Measurements from ENCODE around the gene APOM. TPM values are rescaled to one million over a fixed set of nuclear protein-coding genes. Genes with fewer than 3 reads are reported as not detected.

The APOM gene
- total and polyA plus RNA-seq, 7 experiments from 2014 or later: 0.78 to 5.0 (median 3.6) TPM

GRCh38 chr6:31614684-31615578 lies 40.8 kb upstream of the APOM start, which contains the start of gene AIF1:
Gene AIF1 (plus strand): TSS chr6:31615234. CDS start chr6:31615330, 96 bp downstream.
- Histone ChIP-seq H3K4me3 (ENCODE audit: low read length) (peak within 1 kb of the TSS; percentile 59), H3K36me3 (ENCODE audit: control insufficient read depth in 2 of 3, insufficient read depth in 3 of 3, low read length in 3 of 3) (no peaks in the 10 kb centered on the region), H3K4me1 (ENCODE audit: control insufficient read depth in 2 of 2, insufficient read depth in 2 of 2, low read length in 2 of 2) (peaks cover 3 to 26% of the 10 kb centered on the region in 2 donors), H3K9me3 (ENCODE audit: control insufficient read depth in 2 of 3, low read length in 3 of 3) (no peaks in the 10 kb centered on the region), H3K27ac (ENCODE audit: low read depth, low read length) (peak within 1 kb of the TSS; percentile 70), H3K27me3 (ENCODE audit: control insufficient read depth in 2 of 2, insufficient read depth in 2 of 2, low read length in 2 of 2) (no peaks in the 10 kb centered on the region)
- H3K9me3 Mint-ChIP-seq: peaks cover 0 to 1% (median 0%) of the 10 kb centered on the region in 11 donors
- intact Hi-C loops (cut with micrococcal nuclease): no loop called here
- peaks cover 0 to 12% (median 0%) of the 10 kb centered on the region in 5 donors for H3K36me3 Mint-ChIP-seq
- CTCF ChIA-PET: interaction anchor here (3.3 kb wide), 1 partner anchor 18 kb away, joined by 26 read pairs; no protein-coding TSS in a partner anchor
- peaks cover 23 to 49% (median 42%) of the 10 kb centered on the region in 7 donors for H3K4me1 Mint-ChIP-seq
- peaks cover 0 to 3% (median 0%) of the 10 kb centered on the region in 5 donors for H3K27me3 Mint-ChIP-seq
- POLR2A ChIA-PET: interaction anchor here (0.5 to 66.4 kb wide), 6 partner anchors 12 to 112 kb away, joined by 3 to 3078 read pairs (median 10); partner anchors contain the start of genes ATP6V1G2, BAG6, DDX39B and LST1
- DNase-seq (no peak), ATAC-seq (no peak)
- H3K27ac Mint-ChIP-seq: peak within 1 kb of the TSS; percentile 79 to 94 (median 90)
- peak within 1 kb of the TSS; percentile 77 to 91 (median 86) for H3K4me3 Mint-ChIP-seq

GRCh38 chr6:31615748-31616147 lies 39.9 kb upstream of the APOM start:
- H3K4me1 ChIP-seq (ENCODE audit: control insufficient read depth in 2 of 2, insufficient read depth in 2 of 2, low read length in 2 of 2): peaks cover 3 to 26% of the 10 kb centered on the region in 2 donors
- no peaks in the 10 kb centered on the region for H3K36me3 ChIP-seq (ENCODE audit: control insufficient read depth in 2 of 3, insufficient read depth in 3 of 3, low read length in 3 of 3)
- peak overlapping the region; percentile 70 for H3K27ac ChIP-seq (ENCODE audit: low read depth, low read length)
- Mint-ChIP-seq H3K9me3 (peaks cover 0 to 1% (median 0%) of the 10 kb centered on the region in 11 donors), H3K27ac (peak overlapping the region; percentile 79 to 94 (median 90)), H3K36me3 (peaks cover 0 to 12% (median 0%) of the 10 kb centered on the region in 5 donors), H3K4me1 (peaks cover 23 to 54% (median 46%) of the 10 kb centered on the region in 7 donors), H3K27me3 (peaks cover 0 to 3% (median 0%) of the 10 kb centered on the region in 5 donors), H3K4me3 (peak overlapping the region; percentile 77 to 91 (median 86))
- H3K27me3 ChIP-seq (ENCODE audit: control insufficient read depth in 2 of 2, insufficient read depth in 2 of 2, low read length in 2 of 2): no peaks in the 10 kb centered on the region
- POLR2A ChIA-PET: interaction anchor here (1.2 to 66.4 kb wide), 6 partner anchors 13 to 52 kb away, joined by 3 to 3078 read pairs (median 12); partner anchors contain the start of genes ATP6V1G2, BAG6, DDX39B and GPANK1
- peak overlapping the region; percentile 59 for H3K4me3 ChIP-seq (ENCODE audit: low read length)
- intact Hi-C loops (cut with micrococcal nuclease): no loop called here
- CTCF ChIA-PET: interaction anchor here (1.1 to 3.3 kb wide), 3 partner anchors 19 to 74 kb away, joined by 3 to 26 read pairs (median 3); partner anchors contain the start of gene DDX39B
- H3K9me3 ChIP-seq (ENCODE audit: control insufficient read depth in 2 of 3, low read length in 3 of 3): no peaks in the 10 kb centered on the region
- ATAC-seq (no peak), DNase-seq (peak in 8 of 9 donors; percentile 36 to 55 (median 46))

GRCh38 chr6:31617010-31617409 lies 38.7 kb upstream of the APOM start:
- Histone ChIP-seq H3K4me3 (ENCODE audit: low read length) (peak overlapping the region; percentile 59), H3K36me3 (ENCODE audit: control insufficient read depth in 2 of 3, insufficient read depth in 3 of 3, low read length in 3 of 3) (no peaks in the 10 kb centered on the region), H3K27me3 (ENCODE audit: control insufficient read depth in 2 of 2, insufficient read depth in 2 of 2, low read length in 2 of 2) (no peaks in the 10 kb centered on the region), H3K4me1 (ENCODE audit: control insufficient read depth in 2 of 2, insufficient read depth in 2 of 2, low read length in 2 of 2) (peaks cover 12 to 26% of the 10 kb centered on the region in 2 donors), H3K9me3 (ENCODE audit: control insufficient read depth in 2 of 3, low read length in 3 of 3) (no peaks in the 10 kb centered on the region), H3K27ac (ENCODE audit: low read depth, low read length) (peak overlapping the region; percentile 70)
- ATAC-seq: no peak
- Mint-ChIP-seq H3K27me3 (no peaks in the 10 kb centered on the region), H3K9me3 (peaks cover 0 to 2% (median 0%) of the 10 kb centered on the region in 11 donors), H3K36me3 (peaks cover 0 to 15% (median 0%) of the 10 kb centered on the region in 5 donors), H3K4me1 (peaks cover 32 to 65% (median 56%) of the 10 kb centered on the region in 7 donors), H3K4me3 (peak overlapping the region; percentile 23 to 87 (median 82)), H3K27ac (peak overlapping the region; percentile 18 to 94 (median 90))
- DNase-seq: no peak
- intact Hi-C loops (cut with micrococcal nuclease): no loop called here
- ChIA-PET CTCF (interaction anchor here (1.0 to 3.3 kb wide), 3 partner anchors 20 to 66 kb away, joined by 4 to 26 read pairs (median 5); no protein-coding TSS in a partner anchor), POLR2A (interaction anchor here (0.6 to 66.4 kb wide), 7 partner anchors 14 to 218 kb away, joined by 3 to 3078 read pairs (median 6); partner anchors contain the start of genes ATP6V1G2, BAG6, DDX39B and GPANK1)

GRCh38 chr6:31619805-31620585 lies 35.7 kb upstream of the APOM start:
- Mint-ChIP-seq H3K4me1 (peaks cover 26 to 60% (median 53%) of the 10 kb centered on the region in 7 donors), H3K36me3 (peaks cover 0 to 30% (median 4%) of the 10 kb centered on the region in 5 donors), H3K27ac (peak overlapping the region; percentile 95 to 99 (median 96)), H3K9me3 (peaks cover 0 to 2% (median 0%) of the 10 kb centered on the region in 11 donors), H3K27me3 (no peaks in the 10 kb centered on the region), H3K4me3 (peak overlapping the region; percentile 87 to 97 (median 93))
- POLR2A ChIA-PET: interaction anchor here (0.6 to 66.4 kb wide), 12 partner anchors 18 to 1806 kb away, joined by 3 to 3078 read pairs (median 4); partner anchors contain the start of genes ATP6V1G2, BAG6, C6orf47 and CSNK2B
- CTCF ChIA-PET: interaction anchor here (0.6 to 0.7 kb wide), 2 partner anchors 32 to 1097 kb away, joined by 3 read pairs; partner anchors contain the start of gene BAG6
- Histone ChIP-seq H3K36me3 (ENCODE audit: control insufficient read depth in 2 of 3, insufficient read depth in 3 of 3, low read length in 3 of 3) (peaks cover 0 to 17% (median 4%) of the 10 kb centered on the region in 3 experiments), H3K27ac (ENCODE audit: low read depth, low read length) (peak overlapping the region; percentile 96), H3K4me1 (ENCODE audit: control insufficient read depth in 2 of 2, insufficient read depth in 2 of 2, low read length in 2 of 2) (peaks cover 14 to 23% of the 10 kb centered on the region in 2 donors), H3K27me3 (ENCODE audit: control insufficient read depth in 2 of 2, insufficient read depth in 2 of 2, low read length in 2 of 2) (no peaks in the 10 kb centered on the region), H3K9me3 (ENCODE audit: control insufficient read depth in 2 of 3, low read length in 3 of 3) (no peaks in the 10 kb centered on the region), H3K4me3 (ENCODE audit: low read length) (peak overlapping the region; percentile 90)
- intact Hi-C loops (cut with micrococcal nuclease): loop anchor here (1.0 to 5.0 kb wide), 24 partner anchors 19 to 1232 kb away; partner anchors contain the start of genes ABHD16A (in 2 of the 2), BAG6 (in 2 of the 2), NELFE (in 2 of the 2) and NFKBIL1 (in 2 of the 2)
- ATAC-seq: peak; percentile 88
- peak; percentile 81 to 97 (median 94) for DNase-seq

- ChIA-PET CTCF (no interaction called here), POLR2A (interaction anchor here (0.6 to 66.4 kb wide), 16 partner anchors 15 to 1805 kb away, joined by 3 to 3078 read pairs (median 4); partner anchors contain the start of genes ATP6V1G2, BAG6, C6orf47 and CSNK2B)
- intact Hi-C loops (cut with micrococcal nuclease): loop anchor here (1.0 to 5.0 kb wide), 24 partner anchors 18 to 1232 kb away; partner anchors contain the start of genes ABHD16A (in 2 of the 2), BAG6 (in 2 of the 2), NELFE (in 2 of the 2) and NFKBIL1 (in 2 of the 2)
- DNase-seq: peak in 4 of 9 donors; percentile 77 to 93 (median 88)
- H3K4me3 ChIP-seq (ENCODE audit: low read length): peak within 1 kb of the TSS; percentile 90
- no peaks in the 10 kb centered on the region for H3K27me3 ChIP-seq (ENCODE audit: control insufficient read depth in 2 of 2, insufficient read depth in 2 of 2, low read length in 2 of 2)
- H3K36me3 ChIP-seq (ENCODE audit: control insufficient read depth in 2 of 3, insufficient read depth in 3 of 3, low read length in 3 of 3): peaks cover 6 to 24% (median 6%) of the 10 kb centered on the region in 3 experiments
- peak within 1 kb of the TSS; percentile 96 for H3K27ac ChIP-seq (ENCODE audit: low read depth, low read length)
- H3K4me1 ChIP-seq (ENCODE audit: control insufficient read depth in 2 of 2, insufficient read depth in 2 of 2, low read length in 2 of 2): peaks cover 14 to 15% of the 10 kb centered on the region in 2 donors
- H3K27ac Mint-ChIP-seq: peak within 1 kb of the TSS; percentile 95 to 99 (median 96)
- peak within 1 kb of the TSS; percentile 87 to 97 (median 93) for H3K4me3 Mint-ChIP-seq
- peaks cover 0 to 37% (median 4%) of the 10 kb centered on the region in 5 donors for H3K36me3 Mint-ChIP-seq
- H3K27me3 Mint-ChIP-seq: no peaks in the 10 kb centered on the region
- H3K9me3 Mint-ChIP-seq: peaks cover 0 to 2% (median 0%) of the 10 kb centered on the region in 11 donors
- no peaks in the 10 kb centered on the region for H3K9me3 ChIP-seq (ENCODE audit: control insufficient read depth in 2 of 3, low read length in 3 of 3)
- ATAC-seq: peak; percentile 42
- peaks cover 21 to 53% (median 46%) of the 10 kb centered on the region in 7 donors for H3K4me1 Mint-ChIP-seq
Observed at GRCh38 chr6:31620586-31621319, 34.9 kb upstream of the APOM start, which contains the start of gene PRRC2A. Gene PRRC2A (plus strand): TSS chr6:31620715. CDS start chr6:31622790, 2,075 bp downstream.

All from naive thymus-derived CD4-positive, alpha-beta T cell (primary cell).